ENCODE data around the gene ZBTB43.
"Not testable (repeated sequence)": the region's sequence is repeated elsewhere in the genome, so short reads cannot be mapped to it uniquely, and the experiment has no call there.

ZBTB43 gene

DNA sequence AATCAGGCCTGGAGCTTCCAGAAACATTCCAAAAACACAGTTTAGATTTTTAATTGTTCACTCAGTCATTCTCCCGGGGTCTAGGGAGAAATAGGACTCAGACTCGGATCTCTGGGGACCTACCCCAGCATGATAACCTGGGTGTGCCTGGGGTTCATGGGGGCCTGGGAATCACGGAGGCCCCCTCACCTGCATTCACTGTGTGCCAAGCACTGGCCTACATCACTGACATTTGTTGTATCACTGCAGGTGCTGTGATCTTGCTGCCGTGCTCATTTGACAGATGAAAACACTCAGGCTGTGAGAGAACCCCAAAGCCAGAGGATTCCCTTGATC, 22.8 kb upstream of the ZBTB43 start:
- DNase-seq (ENCODE audit: low read depth), result no peak
- TF ChIP-seq, protein P1, sequence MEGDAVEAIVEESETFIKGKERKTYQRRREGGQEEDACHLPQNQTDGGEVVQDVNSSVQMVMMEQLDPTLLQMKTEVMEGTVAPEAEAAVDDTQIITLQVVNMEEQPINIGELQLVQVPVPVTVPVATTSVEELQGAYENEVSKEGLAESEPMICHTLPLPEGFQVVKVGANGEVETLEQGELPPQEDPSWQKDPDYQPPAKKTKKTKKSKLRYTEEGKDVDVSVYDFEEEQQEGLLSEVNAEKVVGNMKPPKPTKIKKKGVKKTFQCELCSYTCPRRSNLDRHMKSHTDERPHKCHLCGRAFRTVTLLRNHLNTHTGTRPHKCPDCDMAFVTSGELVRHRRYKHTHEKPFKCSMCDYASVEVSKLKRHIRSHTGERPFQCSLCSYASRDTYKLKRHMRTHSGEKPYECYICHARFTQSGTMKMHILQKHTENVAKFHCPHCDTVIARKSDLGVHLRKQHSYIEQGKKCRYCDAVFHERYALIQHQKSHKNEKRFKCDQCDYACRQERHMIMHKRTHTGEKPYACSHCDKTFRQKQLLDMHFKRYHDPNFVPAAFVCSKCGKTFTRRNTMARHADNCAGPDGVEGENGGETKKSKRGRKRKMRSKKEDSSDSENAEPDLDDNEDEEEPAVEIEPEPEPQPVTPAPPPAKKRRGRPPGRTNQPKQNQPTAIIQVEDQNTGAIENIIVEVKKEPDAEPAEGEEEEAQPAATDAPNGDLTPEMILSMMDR (conservative IDR thresholded peaks at IDR 0.05; ENCODE audit: low read depth, low read length), result no peak

DNA sequence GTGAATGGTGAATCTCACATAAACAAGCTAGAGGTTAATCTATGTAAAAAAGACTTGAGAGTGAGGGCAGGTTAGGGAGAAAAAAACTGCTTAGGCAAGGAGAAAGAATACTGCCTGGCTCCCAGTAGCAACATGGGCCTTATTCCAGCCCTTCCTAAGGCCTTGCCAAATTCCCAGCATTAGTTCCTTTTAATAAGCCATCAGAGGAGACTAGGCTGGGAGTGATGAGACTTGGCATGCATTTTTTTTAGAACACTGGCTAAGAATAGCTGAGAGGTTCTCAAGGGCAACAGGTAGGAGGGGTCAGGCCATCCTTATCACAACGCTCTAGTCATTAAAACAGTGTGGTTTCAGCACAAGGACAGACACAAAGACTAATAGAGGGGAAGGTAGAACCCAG, 20.9 kb upstream of the ZBTB43 start:
- TF ChIP-seq, protein P1 (conservative IDR thresholded peaks at IDR 0.05; ENCODE audit: low read depth, low read length), result no peak
- DNase-seq (ENCODE audit: low read depth), result no peak
- no peak overlapping the region for H3K4me3 ChIP-seq (ENCODE audit: low read length)

More for the DNA sequence above, 22.8 kb upstream of the ZBTB43 start:
- no peak overlapping the region for H3K4me3 ChIP-seq (ENCODE audit: low read length)

DNA sequence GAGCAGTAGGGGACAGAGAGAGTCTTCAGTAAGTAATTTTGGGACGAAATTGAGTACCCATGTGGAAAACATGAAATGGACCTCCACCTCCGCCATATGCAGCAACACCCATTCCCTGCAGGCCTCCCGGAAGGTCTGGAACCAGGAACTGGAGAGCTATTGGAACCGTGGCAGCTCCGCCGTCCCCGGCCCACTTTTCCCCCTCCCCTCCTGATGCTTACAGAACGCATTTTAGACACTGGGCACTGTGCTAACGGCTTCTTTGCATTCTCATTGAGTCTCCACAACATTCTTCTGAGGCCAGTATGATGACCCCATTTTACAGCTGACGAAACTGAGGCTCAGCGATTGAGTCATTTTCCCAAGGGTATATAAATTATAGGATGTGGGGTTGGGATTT, 20.4 kb upstream of the ZBTB43 start:
- no peak overlapping the region for H3K4me3 ChIP-seq (ENCODE audit: low read length)
- TF ChIP-seq, protein P1 (conservative IDR thresholded peaks at IDR 0.05; ENCODE audit: low read depth, low read length), result no peak
- DNase-seq (ENCODE audit: low read depth), result no peak

DNA sequence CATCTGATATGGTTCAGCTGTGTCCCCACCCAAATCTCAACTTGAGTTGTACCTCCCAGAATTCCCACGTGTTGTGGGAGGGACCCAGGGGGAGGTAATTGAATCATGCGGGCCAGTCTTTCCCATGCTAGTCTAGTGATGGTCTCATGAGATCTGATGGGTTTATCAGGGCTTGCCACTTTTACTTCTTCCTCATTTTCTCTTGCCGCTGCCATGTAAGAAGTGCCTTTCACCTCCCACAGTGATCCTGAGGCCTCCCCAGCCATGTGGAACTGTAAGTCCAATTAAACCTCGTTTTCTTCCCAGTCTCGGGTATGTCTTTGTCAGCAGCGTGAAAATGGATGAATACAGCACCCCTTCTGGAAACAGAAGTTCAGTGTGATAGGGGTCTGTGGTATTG, 20.0 kb upstream of the ZBTB43 start:
- DNase-seq (ENCODE audit: low read depth); H3K4me3 ChIP-seq (ENCODE audit: low read length): not testable (repeated sequence)

DNA sequence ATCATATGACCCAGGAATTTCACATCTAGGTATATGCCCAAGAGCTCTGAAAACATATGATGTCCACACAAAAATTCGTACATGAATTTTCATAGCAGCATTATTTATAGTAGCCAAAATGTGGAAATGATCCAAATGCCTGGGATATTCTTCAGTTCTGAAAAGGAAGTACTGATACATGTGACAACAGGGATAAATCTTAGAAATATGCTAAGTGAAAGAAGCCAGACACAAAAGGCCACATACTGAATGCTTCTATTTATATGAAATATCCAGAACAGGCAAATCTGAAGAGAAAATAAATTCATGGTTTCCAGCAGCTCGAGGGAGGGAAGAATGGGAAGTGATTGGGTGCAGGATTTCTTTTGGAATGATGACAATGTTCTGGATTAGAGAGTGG, 16.8 kb upstream of the ZBTB43 start:
- DNase-seq (ENCODE audit: low read depth), result no peak
- TF ChIP-seq, protein P1 (conservative IDR thresholded peaks at IDR 0.05; ENCODE audit: low read depth, low read length), result no peak
- no peak overlapping the region for H3K4me3 ChIP-seq (ENCODE audit: low read length)

GRCh38 chr9:126788634-126789349, 16.0 kb upstream of the ZBTB43 start:
- H3K4me3 ChIP-seq (ENCODE audit: low read length), result no peak overlapping the region
- TF ChIP-seq, protein P1 (conservative IDR thresholded peaks at IDR 0.05; ENCODE audit: low read depth, low read length), result no peak
- DNase-seq (ENCODE audit: low read depth), result peak; percentile 71

DNA sequence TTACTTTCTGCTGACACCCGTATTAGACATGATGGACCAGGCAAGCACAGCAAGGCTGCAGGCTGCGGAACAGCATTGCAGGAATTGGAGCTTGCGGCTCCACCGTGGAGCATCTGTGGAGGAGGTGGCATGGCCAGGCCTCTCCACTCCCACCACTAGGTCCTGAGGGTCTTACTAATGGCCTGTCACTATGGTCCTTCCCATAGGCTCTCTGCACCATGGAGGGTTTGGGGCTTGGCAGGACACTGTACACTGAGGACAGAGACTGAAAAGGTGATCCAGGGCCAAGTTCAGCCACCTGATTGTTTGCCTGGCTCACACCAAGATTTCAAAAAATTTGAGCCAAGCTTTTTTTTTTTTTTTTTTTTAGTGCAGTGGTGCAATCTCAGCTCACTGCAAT, 14.3 kb upstream of the ZBTB43 start:
- TF ChIP-seq, protein P1 (conservative IDR thresholded peaks at IDR 0.05; ENCODE audit: low read depth, low read length), result no peak
- DNase-seq (ENCODE audit: low read depth), result no peak
- no peak overlapping the region for H3K4me3 ChIP-seq (ENCODE audit: low read length)

Measured in retinal pigment epithelial cell (primary cell).